Endothelial cell of umbilical vein (primary cell): ENCODE measurements around the gene UQCRHL. TPM values are rescaled to one million over a fixed set of nuclear protein-coding genes. Genes with fewer than 3 reads are reported as not detected.

Experiments used
- BruUV-seq: library from RNA; stranded (reverse); fragments of 400-500 nt; replicated peaks from 2 replicates; lab custom pipeline; 2021; lab: Mats Ljungman, UMichigan
- CTCF ChIA-PET: fragments of 300-600, 350-600 bp; sonication (Branson Sonifier 250); formaldehyde crosslinking; loops from one replicate; lab custom pipeline; 2021; ENCODE audit warnings: antibody characterized with exemption, inconsistent platforms; lab: Charles Lee
- POLR2A ChIA-PET: fragments of 300-600, 350-600 bp; sonication (Branson Sonifier 250); formaldehyde crosslinking; loops from one replicate; lab custom pipeline; 2021; ENCODE audit warnings: antibody characterized with exemption, inconsistent platforms; lab: Charles Lee
- DNase-seq: peaks from one replicate; pipeline ENCODE4 v3.0.0-alpha.2; 2011; ENCODE audit warnings: low read depth, low spot score
- FAIRE-seq: peaks from 2 replicates; lab custom pipeline; 2011; peaks lifted over from hg19 to GRCh38; lab: Jason Lieb, UNC
- H2AFZ ChIP-seq: 2 replicates; pipeline ENCODE4 v1.6.0; 2012; ENCODE audit warnings: low read depth, low read length, control low read depth, inconsistent platforms
- H3K27ac ChIP-seq: 2 replicates; pipeline ENCODE4 v1.5.1; 2011; ENCODE audit warnings: low read depth, mild to moderate bottlenecking, control low read depth, low read length, moderate library complexity; ENCODE audit not compliant: insufficient read depth
- H3K27me3 ChIP-seq, 2 experiments: 2 replicates each; pipeline versions ENCODE4 v1.6.0 to v1.6.1; 2011; ENCODE audit warnings: low read length in 2 of 2, mixed read lengths in 1 of 2; ENCODE audit not compliant: control insufficient read depth in 2 of 2, insufficient read depth in 2 of 2
- H3K36me3 ChIP-seq, 2 experiments: 2 replicates in 1 of 2; 3 replicates in 1 of 2; pipeline ENCODE4 v1.5.1; 2011; ENCODE audit warnings: low read length in 2 of 2, mild to moderate bottlenecking in 1 of 2, moderate library complexity in 1 of 2; ENCODE audit not compliant: control insufficient read depth in 2 of 2, insufficient read depth in 2 of 2; ENCODE audit errors: extremely low read depth in 1 of 2
- H3K4me1 ChIP-seq: 3 replicates; pipeline ENCODE4 v1.5.1; 2011; ENCODE audit warnings: mild to moderate bottlenecking, low read length; ENCODE audit not compliant: control insufficient read depth, insufficient read depth; ENCODE audit errors: extremely low read depth
- H3K4me2 ChIP-seq: 2 replicates; pipeline ENCODE4 v1.6.1; 2011; ENCODE audit warnings: low read length, control low read depth, mixed read lengths; ENCODE audit not compliant: insufficient read depth
- H3K4me3 ChIP-seq, 3 experiments: fragments of 200-600 bp in 1 of 3; sonication (generic), shearing (Covaris generic) in 1 of 3; replicated peaks in 1 of 3; 2 replicates each; pipeline ENCODE4 v1.5.1; 2011 to 2016; ENCODE audit warnings: control low read depth in 3 of 3, low read length in 3 of 3, mild to moderate bottlenecking in 2 of 3, inconsistent platforms in 1 of 3, low read depth in 1 of 3, moderate library complexity in 1 of 3; ENCODE audit not compliant: insufficient read depth in 1 of 3
- H3K79me2 ChIP-seq: 2 replicates; pipeline ENCODE4 v1.6.0; 2012; ENCODE audit warnings: low read length, inconsistent platforms; ENCODE audit not compliant: control insufficient read depth, insufficient read depth
- H3K9ac ChIP-seq: replicated peaks from 2 replicates; pipeline ENCODE3; 2011; ENCODE audit warnings: low read length, control low read depth; ENCODE audit not compliant: insufficient read depth; ENCODE audit errors: extremely low read depth
- H3K9me1 ChIP-seq: replicated peaks from 3 replicates; pipeline ENCODE4 v1.6.0; 2011; ENCODE audit warnings: mild to moderate bottlenecking, low read length; ENCODE audit not compliant: control insufficient read depth, insufficient read depth; ENCODE audit errors: extremely low read depth
- H3K9me3 ChIP-seq: replicated peaks from 2 replicates; pipeline ENCODE4 v1.5.1; 2012; ENCODE audit warnings: low read length, inconsistent platforms; ENCODE audit not compliant: control insufficient read depth, insufficient read depth
- H4K20me1 ChIP-seq: replicated peaks from 2 replicates; pipeline ENCODE3; 2011; ENCODE audit warnings: mild to moderate bottlenecking, low read length; ENCODE audit not compliant: control insufficient read depth, insufficient read depth; ENCODE audit errors: extremely low read depth
- EZH2 ChIP-seq: IDR thresholded peaks from 2 replicates; pipeline ENCODE4 v1.6.1; 2012; ENCODE audit warnings: borderline replicate concordance, low read depth, mild to moderate bottlenecking, moderate library complexity, low read length, inconsistent platforms; ENCODE audit not compliant: severe bottlenecking
- FOS ChIP-seq: IDR thresholded peaks from 2 replicates; pipeline ENCODE4 v1.6.1; 2011; ENCODE audit warnings: mild to moderate bottlenecking, low read length, moderate library complexity, borderline replicate concordance; ENCODE audit not compliant: insufficient read depth
- GATA2 ChIP-seq: IDR thresholded peaks from 2 replicates; pipeline ENCODE4 v1.7.0; 2011; ENCODE audit warnings: low read depth, mild to moderate bottlenecking, moderate library complexity, mixed read lengths, low read length; ENCODE audit not compliant: insufficient read length, insufficient read depth
- JUN ChIP-seq: IDR thresholded peaks from 2 replicates; pipeline ENCODE4 v1.6.1; 2011; ENCODE audit warnings: borderline replicate concordance, low read depth; ENCODE audit not compliant: insufficient read length, insufficient read depth
- MYC ChIP-seq: IDR thresholded peaks from one replicate; pipeline ENCODE4 v1.6.1; 2011; ENCODE audit warnings: mild to moderate bottlenecking, low read depth, low read length
- POLR2A ChIP-seq: IDR thresholded peaks from 2 replicates; pipeline ENCODE4 v1.6.1; 2012; ENCODE audit warnings: low read depth, mild to moderate bottlenecking, control low read depth, low read length
- POLR2AphosphoS5 ChIP-seq: IDR thresholded peaks from 2 replicates; pipeline ENCODE4 v1.6.1; 2012; ENCODE audit warnings: low read depth, mild to moderate bottlenecking, control low read depth, low read length, moderate library complexity; ENCODE audit not compliant: insufficient read depth
- dilution Hi-C: fragments of 300-500 bp; cut with MboI; formaldehyde crosslinking; loops from one replicate; pipeline ENCODE4 v1.15.0; 2019; ENCODE audit warnings: low sequenced_read_pairs; ENCODE audit not compliant: extremely low pct_ligation_motif_present
- intact Hi-C: fragments of 100-400 bp; cut with micrococcal nuclease; formaldehyde crosslinking; loops from one replicate; pipeline ENCODE4 v1.10.0; 2022
- polyA plus RNA-seq, 4 experiments: library from polyadenylated mRNA; depleted of rRNA in 3 of 4; stranded (reverse) in 3 of 4; unstranded in 1 of 4; fragments of >200 nt; gene quantifications; 2 replicates each; pipeline versions ENCODE4 v1.2.1 to v1.2.3, GENCODE V29; 2011 to 2012; ENCODE audit warnings: missing spikeins in 1 of 4
- total RNA-seq: library from RNA; stranded (reverse); gene quantifications from 2 replicates; pipeline ENCODE4 v1.2.3, GENCODE V29; 2021
- TF ChIP-seq, protein P1 (sequence below): IDR thresholded peaks from 2 replicates; pipeline ENCODE4 v1.6.1; 2011; ENCODE audit not compliant: insufficient read depth, insufficient read length
- TF ChIP-seq, protein P2 (sequence below), 2 donors: IDR thresholded peaks; 1 replicate in 1 of 2; 2 replicates in 1 of 2; pipeline ENCODE4 v1.5.1; 2011; ENCODE audit warnings: low read length in 2 of 2, mild to moderate bottlenecking in 2 of 2, moderate library complexity in 2 of 2, control low read depth in 1 of 2, inconsistent platforms in 1 of 2, low read depth in 1 of 2; ENCODE audit not compliant: insufficient read depth in 1 of 2; ENCODE audit errors: extremely low read depth in 1 of 2

UQCRHL gene
- total and polyA plus RNA-seq, 2 donors (not counting 3 experiments of a cell fraction or from before 2014, with no cell fraction given), result 0.92 to 1.4 TPM

DNA sequence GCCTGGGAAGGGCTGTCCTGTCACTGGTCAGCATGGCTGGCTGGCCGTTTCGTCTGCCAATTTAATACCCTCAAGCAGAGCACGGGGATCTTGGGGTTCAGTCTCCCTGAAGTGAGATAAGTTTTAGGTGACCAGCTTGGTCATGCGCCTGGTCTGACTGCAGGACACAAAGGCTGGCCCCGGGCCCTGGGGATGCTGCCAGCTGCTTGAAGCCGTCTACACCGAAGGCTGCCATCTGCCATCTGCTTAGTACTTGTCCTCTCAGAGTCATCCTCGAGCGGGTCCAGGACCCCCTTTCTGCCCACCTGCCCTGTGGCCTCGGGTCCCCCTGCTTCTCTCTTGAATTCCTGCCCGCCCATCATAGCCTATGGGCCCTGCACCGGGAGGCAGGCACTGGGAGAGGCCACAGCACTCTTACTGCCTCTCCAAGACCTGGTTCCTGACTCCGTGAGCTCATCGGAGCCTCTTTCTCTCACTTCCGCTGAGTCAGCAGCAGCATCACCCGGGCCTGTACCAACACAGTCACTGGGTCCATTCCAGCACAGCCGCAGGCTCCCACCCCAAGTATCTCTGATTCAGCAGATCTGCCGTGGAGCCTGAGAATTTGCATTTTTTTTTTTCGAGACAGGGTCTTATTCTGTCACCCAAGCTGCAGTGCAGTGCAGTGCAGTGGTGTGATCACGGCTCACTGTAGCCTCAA lies 41.8 kb downstream of the UQCRHL start:
- CTCF ChIA-PET, result interaction anchor here (0.6 to 1.5 kb wide), 5 partner anchors 8 to 26 kb away, joined by 3 to 8 read pairs (median 3); no protein-coding TSS in a partner anchor
- intact Hi-C loops (no loop called here), dilution Hi-C loops (no loop called here)
- Histone ChIP-seq H3K9me1 (no peaks in the 10 kb centered on the region), H3K4me1 (peaks cover 40% of the 10 kb centered on the region), H4K20me1 (no peaks in the 10 kb centered on the region), H3K36me3 (peaks cover 30 to 53% of the 10 kb centered on the region in 2 experiments), H3K4me3 (no peak overlapping the region), H3K27me3 (no peaks in the 10 kb centered on the region), H3K9me3 (no peaks in the 10 kb centered on the region), H3K4me2 (no peak overlapping the region), H3K79me2 (peaks cover 84% of the 10 kb centered on the region), H3K9ac (no peak overlapping the region), H3K27ac (peak overlapping the region; percentile 30), H2AFZ (no peak overlapping the region)
- no peak for DNase-seq
- TF ChIP-seq EZH2 (no peak), GATA2 (no peak), JUN (no peak), MYC (no peak), POLR2AphosphoS5 (peak; percentile 61), FOS (no peak), POLR2A (peak; percentile 30)
- TF ChIP-seq, protein P1, sequence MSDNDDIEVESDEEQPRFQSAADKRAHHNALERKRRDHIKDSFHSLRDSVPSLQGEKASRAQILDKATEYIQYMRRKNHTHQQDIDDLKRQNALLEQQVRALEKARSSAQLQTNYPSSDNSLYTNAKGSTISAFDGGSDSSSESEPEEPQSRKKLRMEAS, result no peak
- TF ChIP-seq, protein P2, sequence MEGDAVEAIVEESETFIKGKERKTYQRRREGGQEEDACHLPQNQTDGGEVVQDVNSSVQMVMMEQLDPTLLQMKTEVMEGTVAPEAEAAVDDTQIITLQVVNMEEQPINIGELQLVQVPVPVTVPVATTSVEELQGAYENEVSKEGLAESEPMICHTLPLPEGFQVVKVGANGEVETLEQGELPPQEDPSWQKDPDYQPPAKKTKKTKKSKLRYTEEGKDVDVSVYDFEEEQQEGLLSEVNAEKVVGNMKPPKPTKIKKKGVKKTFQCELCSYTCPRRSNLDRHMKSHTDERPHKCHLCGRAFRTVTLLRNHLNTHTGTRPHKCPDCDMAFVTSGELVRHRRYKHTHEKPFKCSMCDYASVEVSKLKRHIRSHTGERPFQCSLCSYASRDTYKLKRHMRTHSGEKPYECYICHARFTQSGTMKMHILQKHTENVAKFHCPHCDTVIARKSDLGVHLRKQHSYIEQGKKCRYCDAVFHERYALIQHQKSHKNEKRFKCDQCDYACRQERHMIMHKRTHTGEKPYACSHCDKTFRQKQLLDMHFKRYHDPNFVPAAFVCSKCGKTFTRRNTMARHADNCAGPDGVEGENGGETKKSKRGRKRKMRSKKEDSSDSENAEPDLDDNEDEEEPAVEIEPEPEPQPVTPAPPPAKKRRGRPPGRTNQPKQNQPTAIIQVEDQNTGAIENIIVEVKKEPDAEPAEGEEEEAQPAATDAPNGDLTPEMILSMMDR (IDR thresholded peaks at IDR 0.05; ENCODE audit: extremely low read depth in 1 of 2, insufficient read depth in 1 of 2, low read depth in 1 of 2, low read length in 2 of 2), result no peak
- BruUV-seq, result no TSS peak
- POLR2A ChIA-PET, result interaction anchor here (0.7 to 1.2 kb wide), 3 partner anchors 9 to 16 kb away, joined by 3 to 4 read pairs (median 3); no protein-coding TSS in a partner anchor
- peak; percentile 49 for FAIRE-seq
